ENCODE data around the gene SOCS6. TPM values are rescaled to one million over a fixed set of nuclear protein-coding genes. Genes with fewer than 3 reads are reported as not detected.

Gene SOCS6
- total and polyA plus RNA-seq, 2 donors (not counting 3 experiments of a cell fraction or from before 2014, with no cell fraction given) = 8.6 to 15.0 TPM

- CTCF ChIA-PET = interaction anchor here (1.3 to 1.9 kb wide), 2 partner anchors 8 to 115 kb away, joined by 4 to 5 read pairs; no protein-coding TSS in a partner anchor
- Histone ChIP-seq H3K9ac (replicated peaks; ENCODE audit: extremely low read depth, insufficient read depth, low read length) (no peak overlapping the region), H3K4me1 (ENCODE audit: control insufficient read depth, extremely low read depth, insufficient read depth, low read length) (no peaks in the 10 kb centered on the region), H3K27ac (ENCODE audit: insufficient read depth, low read depth, low read length) (no peak overlapping the region), H3K9me3 (replicated peaks; ENCODE audit: control insufficient read depth, insufficient read depth, low read length) (no peaks in the 10 kb centered on the region), H2AFZ (ENCODE audit: low read depth, low read length) (no peak overlapping the region), H3K4me2 (ENCODE audit: insufficient read depth, low read length) (no peak overlapping the region), H3K4me3 (replicated peaks in 1 of 3; ENCODE audit: insufficient read depth in 1 of 3, low read depth in 1 of 3, low read length in 3 of 3) (no peak overlapping the region), H3K36me3 (ENCODE audit: control insufficient read depth in 2 of 2, extremely low read depth in 1 of 2, insufficient read depth in 2 of 2, low read length in 2 of 2) (no peaks in the 10 kb centered on the region), H3K9me1 (replicated peaks; ENCODE audit: control insufficient read depth, extremely low read depth, insufficient read depth, low read length) (no peaks in the 10 kb centered on the region), H3K79me2 (ENCODE audit: control insufficient read depth, insufficient read depth, low read length) (peaks cover 96% of the 10 kb centered on the region), H4K20me1 (replicated peaks; ENCODE audit: control insufficient read depth, extremely low read depth, insufficient read depth, low read length) (peaks cover 24% of the 10 kb centered on the region), H3K27me3 (ENCODE audit: control insufficient read depth in 2 of 2, insufficient read depth in 2 of 2, low read length in 2 of 2) (no peaks in the 10 kb centered on the region)
- no peak for TF ChIP-seq EZH2 (IDR thresholded peaks at IDR 0.05; ENCODE audit: borderline replicate concordance, low read depth, low read length, severe bottlenecking)
- TF ChIP-seq POLR2A (IDR thresholded peaks at IDR 0.05; ENCODE audit: low read depth, low read length) = no peak
- TF ChIP-seq POLR2AphosphoS5 (IDR thresholded peaks at IDR 0.05; ENCODE audit: insufficient read depth, low read depth, low read length) = no peak
- no peak for TF ChIP-seq MYC (IDR thresholded peaks at IDR 0.05; ENCODE audit: low read depth, low read length)
- TF ChIP-seq GATA2 (IDR thresholded peaks at IDR 0.05; ENCODE audit: insufficient read depth, insufficient read length, low read depth, low read length) = no peak
- no peak for TF ChIP-seq JUN (IDR thresholded peaks at IDR 0.05; ENCODE audit: borderline replicate concordance, insufficient read depth, insufficient read length, low read depth)
- TF ChIP-seq, protein P1, sequence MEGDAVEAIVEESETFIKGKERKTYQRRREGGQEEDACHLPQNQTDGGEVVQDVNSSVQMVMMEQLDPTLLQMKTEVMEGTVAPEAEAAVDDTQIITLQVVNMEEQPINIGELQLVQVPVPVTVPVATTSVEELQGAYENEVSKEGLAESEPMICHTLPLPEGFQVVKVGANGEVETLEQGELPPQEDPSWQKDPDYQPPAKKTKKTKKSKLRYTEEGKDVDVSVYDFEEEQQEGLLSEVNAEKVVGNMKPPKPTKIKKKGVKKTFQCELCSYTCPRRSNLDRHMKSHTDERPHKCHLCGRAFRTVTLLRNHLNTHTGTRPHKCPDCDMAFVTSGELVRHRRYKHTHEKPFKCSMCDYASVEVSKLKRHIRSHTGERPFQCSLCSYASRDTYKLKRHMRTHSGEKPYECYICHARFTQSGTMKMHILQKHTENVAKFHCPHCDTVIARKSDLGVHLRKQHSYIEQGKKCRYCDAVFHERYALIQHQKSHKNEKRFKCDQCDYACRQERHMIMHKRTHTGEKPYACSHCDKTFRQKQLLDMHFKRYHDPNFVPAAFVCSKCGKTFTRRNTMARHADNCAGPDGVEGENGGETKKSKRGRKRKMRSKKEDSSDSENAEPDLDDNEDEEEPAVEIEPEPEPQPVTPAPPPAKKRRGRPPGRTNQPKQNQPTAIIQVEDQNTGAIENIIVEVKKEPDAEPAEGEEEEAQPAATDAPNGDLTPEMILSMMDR (IDR thresholded peaks at IDR 0.05; ENCODE audit: extremely low read depth in 1 of 2, insufficient read depth in 1 of 2, low read depth in 1 of 2, low read length in 2 of 2) = no peak
- TF ChIP-seq, protein P2, sequence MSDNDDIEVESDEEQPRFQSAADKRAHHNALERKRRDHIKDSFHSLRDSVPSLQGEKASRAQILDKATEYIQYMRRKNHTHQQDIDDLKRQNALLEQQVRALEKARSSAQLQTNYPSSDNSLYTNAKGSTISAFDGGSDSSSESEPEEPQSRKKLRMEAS (IDR thresholded peaks at IDR 0.05; ENCODE audit: insufficient read depth, insufficient read length) = no peak
- no peak for TF ChIP-seq FOS (IDR thresholded peaks at IDR 0.05; ENCODE audit: borderline replicate concordance, insufficient read depth, low read length)
- DNase-seq (ENCODE audit: low read depth, low spot score) (no peak), FAIRE-seq (no peak)
- no TSS peak for BruUV-seq (replicated peaks)
- dilution Hi-C loops (cut with MboI; ENCODE audit: extremely low pct_ligation_motif_present, low sequenced_read_pairs) (no loop called here), intact Hi-C loops (cut with micrococcal nuclease) (no loop called here)
- POLR2A ChIA-PET = no interaction called here
Observed at GRCh38 chr18:70310560-70311320, 21.9 kb downstream of the SOCS6 start.

Data from endothelial cell of umbilical vein (primary cell).